Stomach (tissue), 4 donors: Measurements from ENCODE around the gene SMARCB1.

ENCODE experiments used
- EP300 ChIP-seq: sonication (generic); formaldehyde crosslinking; IDR thresholded peaks from one replicate; pipeline ENCODE4 v1.6.1; 2017; ENCODE audit warnings: antibody characterized with exemption
- POLR2A ChIP-seq, 4 donors: fragments of 450-650 bp; IDR thresholded peaks; one replicate each; pipeline ENCODE4 v1.6.1; 2016; ENCODE audit warnings: antibody characterized with exemption in 4 of 4, control low read depth in 2 of 4, mild to moderate bottlenecking in 1 of 4, moderate library complexity in 1 of 4

DNA sequence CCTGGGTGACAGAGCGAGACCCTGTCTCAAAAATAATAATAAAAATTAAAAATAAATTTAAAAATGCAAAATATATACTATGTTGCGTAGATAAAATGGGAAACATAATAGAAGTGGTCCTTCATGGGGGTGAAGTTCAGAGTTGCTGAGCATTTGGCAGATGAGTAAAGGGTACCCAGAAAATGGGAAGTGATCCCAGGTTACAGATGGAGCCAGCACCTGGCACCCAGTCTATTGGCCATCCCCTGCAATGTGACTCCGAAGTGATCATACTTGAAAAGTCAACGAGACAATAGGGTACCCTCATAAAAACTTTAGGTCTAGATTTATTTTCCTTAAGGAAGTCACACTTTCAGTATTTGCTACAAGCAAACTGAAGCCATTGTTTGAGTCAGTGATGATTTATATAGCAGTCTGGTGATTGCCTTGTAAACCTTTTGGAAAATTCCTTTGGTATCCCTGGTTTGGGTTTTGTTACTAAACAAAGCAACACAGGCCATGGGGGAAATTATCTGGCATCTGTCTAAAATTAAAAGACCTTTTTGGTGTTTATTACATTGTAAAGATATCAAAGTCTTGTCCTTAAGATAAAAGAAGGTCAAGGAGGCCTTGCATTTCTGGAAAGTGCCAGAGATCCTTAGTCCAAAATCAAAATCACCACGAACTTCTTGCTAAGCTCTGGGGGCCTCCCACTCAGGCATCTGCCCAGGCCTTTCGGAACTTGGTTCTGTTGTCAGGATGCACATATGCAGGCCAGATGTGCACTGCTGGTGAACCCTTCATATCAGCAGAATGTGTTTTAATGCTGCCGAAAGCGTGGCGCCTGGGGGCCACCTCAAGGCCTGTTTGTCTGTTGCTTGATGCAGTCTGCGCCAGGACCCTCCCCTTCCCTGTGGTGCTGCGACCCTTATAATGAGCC, 4.3 kb downstream of the SMARCB1 start:
- no peak for TF ChIP-seq EP300
- TF ChIP-seq POLR2A (IDR thresholded peaks at IDR 0.05) = no peak
